Nephron progenitor cell (in vitro differentiated cells): ENCODE measurements around the gene GRAMD2A.
A peak's percentile ranks its signal among the peaks of the same experiment; 100 is the strongest.

Experiments used
- DNase-seq: peaks from one replicate; pipeline ENCODE4 v3.0.0; 2021
- H3K27ac Mint-ChIP-seq: 2 replicates; pipeline ENCODE4 v1.8.0; 2021; ENCODE audit warnings: mild to moderate bottlenecking, moderate library complexity, mixed read lengths
- H3K27me3 Mint-ChIP-seq: 2 replicates; pipeline ENCODE4 v1.8.0; 2021; ENCODE audit warnings: mild to moderate bottlenecking, low read depth, mixed read lengths; ENCODE audit not compliant: poor library complexity
- H3K36me3 Mint-ChIP-seq: 2 replicates; pipeline ENCODE4 v1.8.0; 2021; ENCODE audit warnings: low read depth, mixed read lengths
- H3K4me1 Mint-ChIP-seq: 2 replicates; pipeline ENCODE4 v1.8.0; 2021; ENCODE audit warnings: mixed read lengths
- H3K4me3 Mint-ChIP-seq: 2 replicates; pipeline ENCODE4 v1.8.0; 2021; ENCODE audit warnings: mild to moderate bottlenecking, moderate library complexity, mixed read lengths
- H3K9me3 Mint-ChIP-seq: 2 replicates; pipeline ENCODE4 v1.8.0; 2021; ENCODE audit warnings: mild to moderate bottlenecking, moderate library complexity, mixed read lengths
- CTCF ChIP-seq: fragments of 200-600 bp; sonication (generic); IDR thresholded peaks from 2 replicates; pipeline ENCODE4 v1.5.0; 2021; ENCODE audit warnings: antibody characterized with exemption

GRAMD2A gene

GRCh38 chr15:72141171-72142084 is 56.2 kb downstream of the GRAMD2A start:
- peaks cover 10% of the 10 kb centered on the region for H3K36me3 Mint-ChIP-seq
- H3K27ac Mint-ChIP-seq, result peak overlapping the region; percentile 15
- H3K27me3 Mint-ChIP-seq, result peaks cover 4% of the 10 kb centered on the region
- H3K4me1 Mint-ChIP-seq, result peaks cover 30% of the 10 kb centered on the region
- no peak for TF ChIP-seq CTCF
- no peak overlapping the region for H3K4me3 Mint-ChIP-seq
- H3K9me3 Mint-ChIP-seq, result no peaks in the 10 kb centered on the region
- DNase-seq, result no peak

GRCh38 chr15:72140088-72140487 is 57.5 kb downstream of the GRAMD2A start:
- no peak for TF ChIP-seq CTCF
- H3K9me3 Mint-ChIP-seq, result no peaks in the 10 kb centered on the region

GRCh38 chr15:72139667-72140066 is 57.9 kb downstream of the GRAMD2A start:
- H3K27ac Mint-ChIP-seq, result peak overlapping the region; percentile 70
- H3K4me1 Mint-ChIP-seq, result peaks cover 33% of the 10 kb centered on the region
- no peaks in the 10 kb centered on the region for H3K9me3 Mint-ChIP-seq
- no peak for TF ChIP-seq CTCF
- no peak overlapping the region for H3K4me3 Mint-ChIP-seq
- H3K27me3 Mint-ChIP-seq, result no peaks in the 10 kb centered on the region
- DNase-seq, result no peak
- peaks cover 10% of the 10 kb centered on the region for H3K36me3 Mint-ChIP-seq

More at GRCh38 chr15:72140088-72140487, 57.5 kb downstream of the GRAMD2A start:
- DNase-seq, result no peak
- Mint-ChIP-seq H3K4me1 (peaks cover 33% of the 10 kb centered on the region), H3K36me3 (peaks cover 10% of the 10 kb centered on the region), H3K4me3 (no peak overlapping the region), H3K27me3 (peaks cover 3% of the 10 kb centered on the region), H3K27ac (no peak overlapping the region)

- DNase-seq, result no peak
- Mint-ChIP-seq H3K27ac (no peak overlapping the region), H3K27me3 (peaks cover 3% of the 10 kb centered on the region), H3K4me1 (peaks cover 34% of the 10 kb centered on the region), H3K4me3 (no peak overlapping the region), H3K9me3 (no peaks in the 10 kb centered on the region), H3K36me3 (peaks cover 10% of the 10 kb centered on the region)
- no peak for TF ChIP-seq CTCF
Observed at GRCh38 chr15:72136170-72137051, 61.2 kb downstream of the GRAMD2A start.

- Mint-ChIP-seq H3K4me1 (peaks cover 27% of the 10 kb centered on the region), H3K9me3 (no peaks in the 10 kb centered on the region), H3K36me3 (peaks cover 10% of the 10 kb centered on the region), H3K27ac (no peak overlapping the region), H3K27me3 (peaks cover 3% of the 10 kb centered on the region), H3K4me3 (no peak overlapping the region)
- TF ChIP-seq CTCF, result no peak
- DNase-seq, result no peak
Observed at GRCh38 chr15:72135719-72136118, 61.9 kb downstream of the GRAMD2A start.
